ENCODE data around the gene PRUNE2. TPM values are rescaled to one million over a fixed set of nuclear protein-coding genes. Genes with fewer than 3 reads are reported as not detected.

PRUNE2 gene
- total and polyA plus RNA-seq, 2 of the 8 experiments (the other 6 are each of a cell fraction or from before 2014, with no cell fraction given) = 5.5 to 13.3 TPM

DNA sequence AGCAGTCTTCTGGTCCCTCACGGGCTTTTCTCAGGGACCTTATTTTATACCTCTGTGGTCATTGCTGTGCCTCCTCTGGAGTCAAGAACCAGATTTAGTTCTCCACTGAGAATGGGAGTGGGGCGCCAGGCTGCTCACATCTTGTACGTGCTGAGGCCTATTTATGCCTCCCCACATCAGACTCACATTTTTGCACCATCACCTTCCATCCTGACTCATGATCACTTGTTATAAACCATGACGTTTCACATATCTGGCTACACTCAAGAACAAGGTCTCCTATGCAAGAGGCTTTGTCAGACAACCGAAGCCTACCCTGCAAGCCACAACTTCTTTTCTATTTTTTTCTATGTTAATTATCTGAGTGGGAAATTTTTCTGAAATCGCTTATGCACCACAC is 10.7 kb downstream of the PRUNE2 start:
- no peak overlapping the region for H3K9ac ChIP-seq (replicated peaks in 1 of 4; ENCODE audit: extremely low read depth in 1 of 4, low read depth in 3 of 4, low read length in 3 of 4)
- no peaks in the 10 kb centered on the region for H3K9me3 ChIP-seq (ENCODE audit: insufficient read depth in 2 of 2, low read depth in 1 of 2, low read length in 1 of 2)
- FAIRE-seq (no peak), DNase-seq (ENCODE audit: low read depth in 1 of 2, low spot score in 2 of 2) (no peak)
- H3K23me2 ChIP-seq (ENCODE audit: low read depth, low read length) = no peaks in the 10 kb centered on the region
- no peak overlapping the region for H3K4ac ChIP-seq (replicated peaks; ENCODE audit: insufficient read length, low read depth, low read length)
- no peak overlapping the region for H3K23ac ChIP-seq (ENCODE audit: insufficient read length)
- no peaks in the 10 kb centered on the region for H3K79me1 ChIP-seq (ENCODE audit: low read depth, low read length)
- no peaks in the 10 kb centered on the region for H3K27me3 ChIP-seq (replicated peaks in 1 of 4; ENCODE audit: control insufficient read depth in 3 of 4, extremely low read depth in 1 of 4, insufficient read depth in 3 of 4, low read length in 3 of 4)
- H3K27ac ChIP-seq (ENCODE audit: low read depth, low read length) = no peak overlapping the region
- no peak overlapping the region for H3K4me3 ChIP-seq (ENCODE audit: extremely low read depth in 1 of 4, insufficient read depth in 2 of 4, low read depth in 3 of 4, low read length in 4 of 4)
- H4K5ac ChIP-seq (ENCODE audit: insufficient read length, low read depth, low read length) = no peak overlapping the region
- H2BK12ac ChIP-seq (ENCODE audit: low read depth, low read length) = no peak overlapping the region
- no peak overlapping the region for H4K8ac ChIP-seq (ENCODE audit: extremely low read depth, insufficient read depth, low read length)
- no peak overlapping the region for H3K4me2 ChIP-seq (ENCODE audit: insufficient read depth in 1 of 2, low read depth in 2 of 2, low read length in 2 of 2)
- no peak overlapping the region for H2BK120ac ChIP-seq (replicated peaks; ENCODE audit: low read depth, low read length)
- no peak overlapping the region for H2AFZ ChIP-seq (ENCODE audit: low read length)
- 87% methylated on average over 6 of the region's 6 CpGs; no CpG with 5 or more reads in 1 of the 2 experiments for WGBS, 2 experiments (ENCODE audit: extremely low coverage in 1 of 2, insufficient coverage in 1 of 2, insufficient read length in 1 of 2, insufficient replicate concordance in 2 of 2, low coverage in 1 of 2, low lambda C conversion rate in 2 of 2, missing lambda C conversion rate in 1 of 2)
- H2BK15ac ChIP-seq (ENCODE audit: low read length) = no peak overlapping the region
- no peak overlapping the region for H3K14ac ChIP-seq (ENCODE audit: insufficient read length)
- no peak overlapping the region for H3K56ac ChIP-seq (replicated peaks; ENCODE audit: insufficient read length, low read depth, low read length)
- ChIA-PET POLR2A (ENCODE audit: partially characterized antibody) (interaction anchor here (1.4 to 2.4 kb wide), 2 partner anchors 10 to 15 kb away, joined by 3 to 7 read pairs; partner anchors contain the start of gene PRUNE2), CTCF (ENCODE audit: partially characterized antibody) (no interaction called here)
- peaks cover 0 to 6% (median 0%) of the 10 kb centered on the region in 4 experiments; a peak in 3 of 7 replicates for H3K4me1 ChIP-seq (replicated peaks in 1 of 4; ENCODE audit: control insufficient read depth in 3 of 4, insufficient read depth in 4 of 4, low read length in 3 of 4)
- H2BK20ac ChIP-seq (ENCODE audit: low read length) = no peak overlapping the region
- no peak overlapping the region for H4K91ac ChIP-seq (replicated peaks; ENCODE audit: insufficient read length, low read length)
- no peaks in the 10 kb centered on the region for H4K20me1 ChIP-seq (replicated peaks in 1 of 2; ENCODE audit: control insufficient read depth in 1 of 2, insufficient read depth in 2 of 2, low read length in 2 of 2)
- no peaks in the 10 kb centered on the region for H3K79me2 ChIP-seq (ENCODE audit: control insufficient read depth in 1 of 2, insufficient read depth in 2 of 2, low read length in 2 of 2)
- no peaks in the 10 kb centered on the region; a peak in 1 of 8 replicates for H3K36me3 ChIP-seq (ENCODE audit: control insufficient read depth in 2 of 4, insufficient read depth in 4 of 4, low read length in 3 of 4)
- TF ChIP-seq EZH2 (IDR thresholded peaks at IDR 0.05; ENCODE audit: low read depth, low read length, severe bottlenecking) = no peak
- no peak for TF ChIP-seq EGR1 (IDR thresholded peaks at IDR 0.05; ENCODE audit: borderline replicate concordance, low read depth, low read length)
- TF ChIP-seq CEBPB (IDR thresholded peaks at IDR 0.05; ENCODE audit: low read depth, low read length) = no peak
- TF ChIP-seq GABPA (IDR thresholded peaks at IDR 0.05; ENCODE audit: borderline replicate concordance, insufficient read depth, low read length) = no peak
- TF ChIP-seq SIN3A (conservative IDR thresholded peaks at IDR 0.05 in 1 of 2, IDR thresholded peaks at IDR 0.05 in 1 of 2; ENCODE audit: low read depth in 1 of 2, low read length in 2 of 2) = no peak
- TF ChIP-seq, protein P1, sequence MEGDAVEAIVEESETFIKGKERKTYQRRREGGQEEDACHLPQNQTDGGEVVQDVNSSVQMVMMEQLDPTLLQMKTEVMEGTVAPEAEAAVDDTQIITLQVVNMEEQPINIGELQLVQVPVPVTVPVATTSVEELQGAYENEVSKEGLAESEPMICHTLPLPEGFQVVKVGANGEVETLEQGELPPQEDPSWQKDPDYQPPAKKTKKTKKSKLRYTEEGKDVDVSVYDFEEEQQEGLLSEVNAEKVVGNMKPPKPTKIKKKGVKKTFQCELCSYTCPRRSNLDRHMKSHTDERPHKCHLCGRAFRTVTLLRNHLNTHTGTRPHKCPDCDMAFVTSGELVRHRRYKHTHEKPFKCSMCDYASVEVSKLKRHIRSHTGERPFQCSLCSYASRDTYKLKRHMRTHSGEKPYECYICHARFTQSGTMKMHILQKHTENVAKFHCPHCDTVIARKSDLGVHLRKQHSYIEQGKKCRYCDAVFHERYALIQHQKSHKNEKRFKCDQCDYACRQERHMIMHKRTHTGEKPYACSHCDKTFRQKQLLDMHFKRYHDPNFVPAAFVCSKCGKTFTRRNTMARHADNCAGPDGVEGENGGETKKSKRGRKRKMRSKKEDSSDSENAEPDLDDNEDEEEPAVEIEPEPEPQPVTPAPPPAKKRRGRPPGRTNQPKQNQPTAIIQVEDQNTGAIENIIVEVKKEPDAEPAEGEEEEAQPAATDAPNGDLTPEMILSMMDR (IDR thresholded peaks at IDR 0.05; ENCODE audit: control extremely low read depth in 1 of 3, insufficient read depth in 1 of 3, low read depth in 1 of 3, low read length in 3 of 3) = no peak
- no peak for TF ChIP-seq BCL11A (IDR thresholded peaks at IDR 0.05; ENCODE audit: low read depth in 2 of 2, low read length in 2 of 2)
- TF ChIP-seq TEAD4 (IDR thresholded peaks at IDR 0.05; ENCODE audit: low read depth, low read length) = no peak
- no peak overlapping the region for H2AK5ac ChIP-seq (ENCODE audit: low read depth, low read length)
- H2BK5ac ChIP-seq (ENCODE audit: low read depth, low read length) = no peak overlapping the region
- H3K18ac ChIP-seq (ENCODE audit: extremely low read depth, low read length) = no peak overlapping the region

All from H1 (cell line).